ENCODE measurements around the gene PLRG1.

PLRG1 gene

DNA sequence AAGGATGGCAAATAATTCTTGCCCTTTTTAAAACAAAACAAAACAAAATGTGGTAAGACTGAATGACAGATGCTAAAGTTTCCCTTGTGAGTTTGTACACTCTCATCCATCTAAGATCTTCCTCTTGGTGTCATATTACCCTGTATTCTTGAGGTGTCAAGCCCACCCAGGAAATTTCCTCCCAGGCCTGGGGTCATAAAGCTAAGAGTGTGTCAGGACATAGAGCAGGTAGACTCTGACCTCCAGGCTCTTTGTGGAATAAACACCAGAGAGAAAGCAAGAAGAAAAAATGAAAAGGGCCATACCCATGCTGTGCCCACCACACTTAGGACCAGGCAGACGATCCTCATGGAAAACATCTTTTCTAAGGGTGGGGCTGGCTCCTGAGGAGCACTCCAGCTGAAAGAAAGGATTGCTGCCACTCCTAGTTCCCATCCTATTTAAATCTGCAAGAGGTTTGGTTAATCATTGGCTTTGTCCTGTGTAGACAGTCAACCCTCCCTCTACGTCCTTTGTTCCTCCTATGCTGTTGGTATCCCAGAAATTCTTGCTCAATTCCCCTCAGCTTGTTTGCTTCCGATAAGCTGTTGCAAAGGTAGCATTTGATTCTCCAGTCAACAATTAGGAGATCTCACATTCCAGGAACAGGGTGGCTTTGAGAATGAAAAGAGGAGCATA, 40.3 kb upstream of the PLRG1 start, which contains the start of gene FGA:
Gene FGA, minus strand, starts transcription at position 414 of the 678 bp plus-strand sequence. Its CDS starts 55 bp downstream, at position 359.
- H3K4me3 ChIP-seq (ENCODE audit: low read length, poor library complexity, severe bottlenecking): no peak within 1 kb of the TSS
- H3K27me3 ChIP-seq (ENCODE audit: insufficient read depth, low read length, poor library complexity, severe bottlenecking): no peaks in the 10 kb centered on the region
- no peaks in the 10 kb centered on the region for H3K4me1 ChIP-seq (ENCODE audit: insufficient read depth, low read length, poor library complexity, severe bottlenecking)
- no peak for TF ChIP-seq EZH2phosphoT487 (IDR thresholded peaks at IDR 0.05; ENCODE audit: borderline replicate concordance)
- TF ChIP-seq, protein P1, sequence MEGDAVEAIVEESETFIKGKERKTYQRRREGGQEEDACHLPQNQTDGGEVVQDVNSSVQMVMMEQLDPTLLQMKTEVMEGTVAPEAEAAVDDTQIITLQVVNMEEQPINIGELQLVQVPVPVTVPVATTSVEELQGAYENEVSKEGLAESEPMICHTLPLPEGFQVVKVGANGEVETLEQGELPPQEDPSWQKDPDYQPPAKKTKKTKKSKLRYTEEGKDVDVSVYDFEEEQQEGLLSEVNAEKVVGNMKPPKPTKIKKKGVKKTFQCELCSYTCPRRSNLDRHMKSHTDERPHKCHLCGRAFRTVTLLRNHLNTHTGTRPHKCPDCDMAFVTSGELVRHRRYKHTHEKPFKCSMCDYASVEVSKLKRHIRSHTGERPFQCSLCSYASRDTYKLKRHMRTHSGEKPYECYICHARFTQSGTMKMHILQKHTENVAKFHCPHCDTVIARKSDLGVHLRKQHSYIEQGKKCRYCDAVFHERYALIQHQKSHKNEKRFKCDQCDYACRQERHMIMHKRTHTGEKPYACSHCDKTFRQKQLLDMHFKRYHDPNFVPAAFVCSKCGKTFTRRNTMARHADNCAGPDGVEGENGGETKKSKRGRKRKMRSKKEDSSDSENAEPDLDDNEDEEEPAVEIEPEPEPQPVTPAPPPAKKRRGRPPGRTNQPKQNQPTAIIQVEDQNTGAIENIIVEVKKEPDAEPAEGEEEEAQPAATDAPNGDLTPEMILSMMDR (conservative IDR thresholded peaks at IDR 0.05; ENCODE audit: low read length): no peak
- no peaks in the 10 kb centered on the region for H3K79me2 ChIP-seq (ENCODE audit: insufficient read depth, low read length)
- H3K9me2 ChIP-seq (replicated peaks; ENCODE audit: low read depth, low read length): no peaks in the 10 kb centered on the region
- no peaks in the 10 kb centered on the region for H3F3A ChIP-seq (ENCODE audit: low read depth)
- no peaks in the 10 kb centered on the region for H3K9me3 ChIP-seq (ENCODE audit: insufficient read depth, low read depth, low read length)
- no peaks in the 10 kb centered on the region for H3K36me3 ChIP-seq (ENCODE audit: insufficient read depth, low read length)
- no peak within 1 kb of the TSS for H2AFZ ChIP-seq (ENCODE audit: low read length)
- no peak within 1 kb of the TSS for H3K9ac ChIP-seq (ENCODE audit: low read depth, low read length, poor library complexity, severe bottlenecking)
- no peaks in the 10 kb centered on the region for H4K20me1 ChIP-seq (ENCODE audit: insufficient read depth, low read length, poor library complexity, severe bottlenecking)
- H3K4me2 ChIP-seq (ENCODE audit: low read depth, low read length, poor library complexity, severe bottlenecking): no peak within 1 kb of the TSS

DNA sequence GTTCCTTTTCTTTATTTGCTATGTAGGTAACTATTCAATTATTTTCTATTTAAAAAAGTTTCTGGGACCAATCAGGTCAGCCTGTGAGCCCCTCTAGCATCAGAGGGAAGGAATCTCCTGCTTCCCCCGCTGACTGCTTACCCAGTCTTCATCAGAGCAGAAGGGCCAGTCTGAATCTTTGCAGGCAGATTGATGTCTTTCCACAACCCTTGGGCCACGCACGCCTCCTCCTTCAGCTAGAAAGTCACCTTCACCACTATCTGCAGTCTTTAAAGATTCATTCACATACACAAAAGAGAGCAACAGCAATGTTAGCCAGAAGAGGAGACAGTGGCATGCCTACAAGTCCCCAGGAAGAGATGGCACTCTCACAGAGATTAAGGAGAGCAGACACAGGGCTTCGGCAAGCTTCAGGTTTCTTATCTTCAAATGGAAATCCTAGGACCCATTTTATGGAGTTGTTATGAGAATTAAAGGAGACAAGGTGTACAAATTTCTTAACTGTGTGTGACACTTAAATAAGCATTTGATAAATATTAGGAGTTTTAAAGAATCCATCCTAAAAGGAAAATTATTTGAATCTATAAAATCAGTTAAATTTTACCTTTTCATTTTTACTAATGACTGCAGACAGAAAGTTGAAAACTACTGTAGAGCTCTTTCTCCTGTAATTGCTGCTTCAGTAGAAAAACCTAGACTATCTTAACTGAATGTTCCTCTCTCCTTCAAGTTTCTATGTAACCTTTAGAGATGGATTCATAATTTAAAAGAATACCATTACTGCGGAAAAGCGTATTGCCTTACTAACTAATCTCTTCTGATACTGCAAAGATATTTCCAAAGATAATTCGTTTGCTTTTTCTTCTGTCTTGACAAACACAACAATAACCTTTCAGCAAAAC, 39.3 kb upstream of the PLRG1 start:
- H4K20me1 ChIP-seq (ENCODE audit: insufficient read depth, low read length, poor library complexity, severe bottlenecking): no peaks in the 10 kb centered on the region
- H3K4me2 ChIP-seq (ENCODE audit: low read depth, low read length, poor library complexity, severe bottlenecking): no peak overlapping the region

DNA sequence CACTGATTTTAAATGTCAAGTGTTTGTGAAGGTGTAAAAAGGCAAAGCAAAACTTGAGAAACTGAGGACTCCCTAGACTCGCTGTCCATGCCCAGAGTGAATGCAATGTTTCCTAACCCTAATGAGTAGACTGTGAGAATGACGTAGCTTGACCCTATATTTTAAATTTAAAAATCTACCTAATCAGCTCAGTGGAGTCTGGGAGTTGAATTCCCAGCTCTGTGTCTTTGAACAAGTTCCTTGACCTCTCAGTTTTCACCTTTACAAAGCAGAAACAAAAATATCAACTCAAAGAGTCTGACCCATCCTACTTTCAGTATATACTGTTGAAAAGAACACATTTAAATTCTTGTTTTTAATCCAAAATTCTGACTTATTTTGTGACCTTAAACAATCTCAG, 38.0 kb upstream of the PLRG1 start:
- Histone ChIP-seq H2AFZ (ENCODE audit: low read length) (no peak overlapping the region), H3F3A (ENCODE audit: low read depth) (no peaks in the 10 kb centered on the region), H3K9me3 (ENCODE audit: insufficient read depth, low read depth, low read length) (no peaks in the 10 kb centered on the region), H3K9ac (ENCODE audit: low read depth, low read length, poor library complexity, severe bottlenecking) (no peak overlapping the region), H3K4me2 (ENCODE audit: low read depth, low read length, poor library complexity, severe bottlenecking) (no peak overlapping the region), H3K79me2 (ENCODE audit: insufficient read depth, low read length) (no peaks in the 10 kb centered on the region), H3K4me3 (ENCODE audit: low read length, poor library complexity, severe bottlenecking) (no peak overlapping the region), H3K4me1 (ENCODE audit: insufficient read depth, low read length, poor library complexity, severe bottlenecking) (no peaks in the 10 kb centered on the region), H3K9me2 (replicated peaks; ENCODE audit: low read depth, low read length) (no peaks in the 10 kb centered on the region), H3K27me3 (ENCODE audit: insufficient read depth, low read length, poor library complexity, severe bottlenecking) (no peaks in the 10 kb centered on the region), H4K20me1 (ENCODE audit: insufficient read depth, low read length, poor library complexity, severe bottlenecking) (no peaks in the 10 kb centered on the region), H3K36me3 (ENCODE audit: insufficient read depth, low read length) (no peaks in the 10 kb centered on the region)
- TF ChIP-seq, protein P1 (conservative IDR thresholded peaks at IDR 0.05; ENCODE audit: low read length): no peak
- no peak for TF ChIP-seq EZH2phosphoT487 (IDR thresholded peaks at IDR 0.05; ENCODE audit: borderline replicate concordance)

More for the DNA sequence above, 39.3 kb upstream of the PLRG1 start:
- H3K36me3 ChIP-seq (ENCODE audit: insufficient read depth, low read length): no peaks in the 10 kb centered on the region
- no peak overlapping the region for H2AFZ ChIP-seq (ENCODE audit: low read length)
- TF ChIP-seq EZH2phosphoT487 (IDR thresholded peaks at IDR 0.05; ENCODE audit: borderline replicate concordance): no peak
- TF ChIP-seq, protein P1 (conservative IDR thresholded peaks at IDR 0.05; ENCODE audit: low read length): no peak
- no peaks in the 10 kb centered on the region for H3K9me2 ChIP-seq (replicated peaks; ENCODE audit: low read depth, low read length)
- H3K4me3 ChIP-seq (ENCODE audit: low read length, poor library complexity, severe bottlenecking): no peak overlapping the region
- H3F3A ChIP-seq (ENCODE audit: low read depth): no peaks in the 10 kb centered on the region
- no peaks in the 10 kb centered on the region for H3K9me3 ChIP-seq (ENCODE audit: insufficient read depth, low read depth, low read length)
- no peaks in the 10 kb centered on the region for H3K4me1 ChIP-seq (ENCODE audit: insufficient read depth, low read length, poor library complexity, severe bottlenecking)
- H3K9ac ChIP-seq (ENCODE audit: low read depth, low read length, poor library complexity, severe bottlenecking): no peak overlapping the region
- H3K79me2 ChIP-seq (ENCODE audit: insufficient read depth, low read length): no peaks in the 10 kb centered on the region
- H3K27me3 ChIP-seq (ENCODE audit: insufficient read depth, low read length, poor library complexity, severe bottlenecking): no peaks in the 10 kb centered on the region
